Activated CD4-positive, alpha-beta T cell treated with anti-CD3 and anti-CD28 coated beads, Interleukin-2, amount 50 U/mL, for 48 hours (primary cell): ENCODE data around the gene MAPK9.
A peak's percentile ranks its signal among the peaks of the same experiment; 100 is the strongest.

Source experiments
- DNase-seq, 2 experiments: peaks; one replicate each; pipeline ENCODE4 v3.0.0-alpha.2; 2020

The MAPK9 gene

DNA sequence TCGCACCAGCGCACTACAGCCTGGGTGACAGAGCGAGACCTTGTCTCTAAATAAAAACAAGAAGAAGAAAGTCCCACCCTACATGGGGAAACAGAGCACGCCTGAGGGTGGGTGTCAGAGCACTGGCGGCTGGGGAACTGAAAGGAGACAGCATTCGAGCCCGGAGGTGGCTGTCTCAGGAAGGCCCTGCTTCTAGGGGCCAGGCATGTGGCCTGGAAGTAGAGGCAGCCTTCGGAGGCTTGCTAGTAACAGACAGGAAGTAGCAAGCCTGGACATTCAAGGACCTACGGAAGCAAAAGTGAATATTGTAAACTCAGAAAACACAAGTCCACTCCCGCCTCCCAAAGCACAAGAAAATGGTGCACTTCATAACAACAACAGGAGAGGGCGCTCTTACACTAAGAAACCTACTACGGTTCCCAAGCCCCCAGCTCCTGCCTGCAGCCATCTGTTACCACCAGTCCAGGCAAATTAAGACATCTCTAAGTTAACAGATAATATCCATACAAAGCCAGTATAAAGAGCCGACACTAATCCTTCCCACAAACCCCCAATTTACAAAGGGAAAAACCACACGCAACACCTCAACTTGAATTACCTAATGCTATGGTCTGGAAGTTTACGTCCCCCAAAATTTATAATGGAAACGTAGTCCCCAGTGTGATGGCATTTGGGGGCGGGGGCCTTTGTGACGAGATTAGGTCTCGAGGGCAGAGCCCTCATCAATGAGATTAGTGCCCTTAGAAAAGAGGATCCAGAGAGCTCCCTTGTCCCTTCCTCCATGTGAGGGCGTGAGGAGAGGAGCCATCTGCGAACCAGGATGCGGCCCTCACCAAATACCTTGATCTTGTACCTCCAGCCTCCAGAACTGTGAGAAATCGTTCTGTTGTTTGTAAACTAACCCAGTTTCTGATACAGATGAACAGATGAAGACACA is 90.6 kb downstream of the MAPK9 start:
- DNase-seq, result peak; percentile 18 to 25

DNA sequence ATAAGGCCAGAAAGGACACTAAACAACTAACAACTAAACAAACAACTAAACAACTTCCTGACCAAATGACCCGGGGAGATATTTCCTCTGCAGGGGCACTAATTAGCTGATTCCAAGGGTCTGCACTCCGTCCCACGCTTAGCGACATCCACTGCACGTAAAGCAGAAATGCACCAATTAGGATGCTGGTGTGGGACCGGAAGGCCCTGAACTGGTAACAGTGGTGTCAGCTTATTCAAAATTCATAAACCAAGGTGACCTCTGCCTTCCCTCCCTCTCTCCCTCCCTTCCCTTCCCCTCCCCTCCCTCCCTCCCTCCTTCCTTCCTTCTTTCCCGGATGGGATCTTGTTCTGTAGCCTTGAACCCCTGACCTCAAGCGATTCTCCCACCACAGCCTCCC is 92.5 kb downstream of the MAPK9 start:
- no peak for DNase-seq

DNA sequence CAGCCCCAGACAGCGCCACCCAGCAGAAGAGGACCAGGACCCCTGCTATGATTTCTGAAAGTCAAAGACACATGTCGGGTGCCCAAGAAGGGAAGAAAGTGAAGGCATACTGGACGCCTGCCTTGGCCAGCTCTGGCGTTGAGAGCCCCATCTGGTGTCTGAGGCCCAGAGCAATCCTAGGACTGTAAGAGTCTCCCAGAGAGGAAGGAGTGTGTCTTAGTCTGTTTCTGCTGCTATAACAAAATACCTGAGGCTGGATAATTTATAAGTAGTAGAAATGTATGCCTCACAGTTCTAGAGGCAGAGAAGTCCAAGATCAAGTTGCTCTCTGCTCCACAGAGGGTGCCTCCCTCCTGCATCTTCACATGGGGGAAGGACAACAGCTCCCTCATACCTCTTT is 93.7 kb downstream of the MAPK9 start:
- DNase-seq, result no peak

DNA sequence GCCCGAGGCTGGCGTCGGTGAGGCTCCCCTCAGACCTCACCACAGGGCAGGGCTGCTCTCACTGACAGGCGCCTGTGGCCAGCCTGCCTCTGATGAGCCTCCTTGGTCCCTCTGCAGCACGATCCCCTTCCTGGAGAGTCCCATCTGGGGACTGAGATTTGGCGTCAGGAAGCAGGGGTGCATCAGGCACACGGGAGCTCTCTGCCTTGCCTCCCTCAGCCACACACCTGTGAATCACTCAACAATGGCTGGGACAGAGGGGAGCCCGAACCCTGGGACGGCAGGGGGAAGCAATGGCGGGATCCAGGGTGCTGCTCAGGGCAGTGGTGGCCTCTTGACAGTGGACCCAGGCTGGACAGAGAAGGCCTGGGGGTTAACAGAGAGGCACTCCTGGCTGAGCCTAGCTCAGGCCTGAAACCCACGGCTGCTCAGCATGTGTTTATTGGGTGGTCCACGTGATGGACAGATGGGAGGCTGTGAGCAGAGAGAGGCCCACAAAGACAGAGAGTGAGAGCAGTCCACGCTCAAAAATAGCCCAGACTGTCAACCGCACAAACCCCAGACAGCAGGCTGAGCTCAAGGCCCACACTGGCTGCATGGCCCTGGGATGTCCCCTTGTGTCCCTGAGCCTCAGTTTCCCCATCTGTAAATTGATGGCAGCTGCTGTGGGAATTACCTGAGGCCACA is 94.7 kb downstream of the MAPK9 start:
- no peak for DNase-seq

DNA sequence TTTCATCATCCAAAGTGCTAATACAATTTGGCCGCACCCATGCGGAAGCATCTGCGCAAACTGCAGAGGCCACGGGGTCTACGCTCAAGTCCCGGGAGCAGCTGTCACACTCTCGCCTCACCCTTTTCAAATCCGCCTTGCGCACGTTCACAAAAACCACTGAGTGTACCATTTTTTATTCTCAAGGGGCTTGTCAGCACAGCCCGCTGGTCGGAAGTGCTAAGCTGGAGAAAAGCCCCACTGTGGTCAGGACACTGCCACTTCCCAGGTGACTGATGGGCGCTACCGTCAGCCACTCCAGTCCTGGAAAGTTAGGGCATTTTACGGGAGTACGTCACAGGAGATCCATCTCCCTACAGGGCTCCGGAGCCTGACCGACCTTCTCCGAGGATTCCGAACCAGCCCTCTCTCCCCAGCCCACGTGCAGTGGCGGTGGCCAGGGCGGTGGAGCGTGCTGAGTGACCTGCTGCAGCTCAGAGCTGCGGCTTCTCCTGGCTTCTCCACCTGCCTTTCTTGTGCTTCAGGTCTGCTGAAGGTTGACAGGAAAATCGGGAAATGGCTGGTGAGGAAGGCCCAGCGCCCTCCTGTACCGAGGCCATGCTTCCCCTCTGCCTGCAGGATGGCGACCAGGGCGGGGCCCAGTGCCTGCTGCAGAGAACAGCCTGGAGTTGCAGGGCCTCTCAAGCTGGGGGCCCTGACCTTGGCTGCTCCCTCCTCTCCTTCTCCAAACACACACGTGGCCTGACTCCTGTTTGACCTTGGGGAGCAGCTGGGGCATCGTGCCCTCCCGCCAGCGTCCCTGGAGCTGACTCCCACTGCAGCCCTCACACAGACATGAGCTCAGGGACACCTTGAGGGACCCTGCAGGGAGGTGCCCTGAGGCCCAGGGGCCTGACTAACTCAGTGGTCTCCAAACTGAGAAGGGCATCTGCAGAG is 97.2 kb downstream of the MAPK9 start:
- DNase-seq, result no peak

DNA sequence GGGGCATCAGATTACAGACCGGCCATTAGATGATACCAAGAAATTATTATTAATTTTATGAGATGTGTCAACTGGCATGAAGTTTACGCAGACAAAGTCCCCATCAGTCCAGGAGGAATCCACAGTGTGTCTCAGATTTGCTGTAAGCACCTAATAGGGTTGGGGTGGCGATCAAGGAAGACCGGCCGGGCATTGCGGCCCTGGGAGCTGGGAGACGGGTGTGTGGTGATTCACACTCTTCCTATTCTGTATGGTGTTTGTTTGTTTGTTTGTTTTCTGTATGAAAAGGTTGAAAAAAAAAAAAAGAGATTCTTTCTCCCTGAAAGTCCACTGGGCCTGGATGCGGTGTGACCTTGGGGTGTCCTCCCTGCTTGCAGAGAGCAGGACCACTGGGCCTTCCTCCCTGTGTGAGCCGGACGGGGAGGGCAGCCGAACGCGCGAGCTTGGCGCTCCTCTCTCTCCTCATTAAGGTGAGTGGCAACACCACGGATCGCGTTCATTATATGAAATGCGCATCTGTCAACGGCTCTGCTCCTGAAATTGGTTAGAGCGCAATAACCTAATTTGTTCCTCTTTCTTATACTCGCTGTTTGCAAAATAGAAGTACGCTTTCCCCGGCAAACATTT is 98.0 kb downstream of the MAPK9 start:
- DNase-seq, result no peak

DNA sequence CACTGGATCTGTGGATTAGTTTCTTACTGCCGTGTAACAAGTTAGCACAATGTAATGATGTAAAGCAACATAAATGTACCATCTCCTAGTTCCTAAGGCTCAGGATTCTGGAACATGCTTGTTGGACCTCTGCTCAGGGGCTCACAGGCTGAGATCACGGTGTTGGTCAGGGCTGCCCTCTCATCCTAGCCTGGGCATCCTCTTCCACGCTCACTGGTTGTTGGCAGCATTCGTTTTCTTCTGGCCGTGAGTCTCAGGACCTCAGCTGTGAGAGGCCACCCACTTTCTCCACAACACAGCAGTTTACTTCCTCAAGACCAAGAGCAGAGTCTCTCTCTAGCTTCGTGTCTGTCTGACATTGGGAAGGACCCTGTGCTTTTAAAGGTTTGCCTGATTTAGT is 100.2 kb downstream of the MAPK9 start:
- DNase-seq, result no peak

DNA sequence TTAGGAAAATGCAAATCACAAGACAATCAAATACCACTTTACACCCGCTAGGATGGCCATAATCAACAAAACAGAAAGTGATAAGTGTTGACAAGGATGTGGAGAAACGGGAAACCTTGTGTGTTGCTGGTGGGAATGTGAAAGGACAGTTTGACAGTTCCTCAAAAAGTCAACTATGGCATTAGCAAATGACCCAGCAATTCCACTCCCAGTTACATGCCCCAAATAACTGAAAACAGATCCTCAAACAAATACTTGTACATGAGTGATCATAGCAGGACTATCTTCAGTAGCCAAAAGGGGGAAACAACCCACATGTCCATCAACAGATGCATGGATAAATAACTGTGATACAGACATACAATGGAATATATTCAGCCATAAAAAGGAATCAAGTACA is 104.1 kb downstream of the MAPK9 start:
- no peak for DNase-seq
